ENCODE measurements around the gene VPS35L. TPM values are rescaled to one million over a fixed set of nuclear protein-coding genes. Genes with fewer than 3 reads are reported as not detected.
A peak's percentile ranks its signal among the peaks of the same experiment; 100 is the strongest.

VPS35L gene
- total RNA-seq, 1 experiment from 2014 or later: 5.4 TPM

- no peaks in the 10 kb centered on the region for H3K27me3 Mint-ChIP-seq (ENCODE audit: insufficient read depth, unreplicated experiment)
- intact Hi-C loops (cut with micrococcal nuclease; ENCODE audit: unreplicated experiment): no loop called here
- H3K9me3 ChIP-seq: no peaks in the 10 kb centered on the region
- no peaks in the 10 kb centered on the region for H3K9me3 Mint-ChIP-seq (ENCODE audit: unreplicated experiment)
- no peaks in the 10 kb centered on the region for H3K4me1 ChIP-seq
- H3K36me3 Mint-ChIP-seq (ENCODE audit: insufficient read depth, unreplicated experiment): no peaks in the 10 kb centered on the region
- H3K4me3 Mint-ChIP-seq (ENCODE audit: unreplicated experiment): no peak overlapping the region
- H3K27me3 ChIP-seq (replicated peaks; ENCODE audit: control insufficient read depth, insufficient read depth, low read length): no peaks in the 10 kb centered on the region
- BruUV-seq (replicated peaks): no TSS peak
- H3K4me1 Mint-ChIP-seq (ENCODE audit: low read depth, unreplicated experiment): peaks cover 3% of the 10 kb centered on the region
- ChIA-PET POLR2A (no interaction called here), CTCF (interaction anchor here (0.6 to 0.9 kb wide), 3 partner anchors 10 to 87 kb away, joined by 3 to 11 read pairs (median 9); no protein-coding TSS in a partner anchor)
- no peak overlapping the region for H3K4me3 ChIP-seq (ENCODE audit: low read depth, low read length)
- no peak for DNase-seq
- no peaks in the 10 kb centered on the region for H3K36me3 ChIP-seq (ENCODE audit: control insufficient read depth, insufficient read depth, low read length)
- no peak for TF ChIP-seq CTCF (IDR thresholded peaks at IDR 0.05; ENCODE audit: insufficient read depth in 1 of 2, low read depth in 1 of 2, low read length in 1 of 2, severe bottlenecking in 1 of 2, unreplicated experiment in 1 of 2)
- H3K27ac Mint-ChIP-seq (ENCODE audit: unreplicated experiment): no peak overlapping the region
Observed at GRCh38 chr16:19589771-19590302, 34.3 kb downstream of the VPS35L start.

GRCh38 chr16:19595043-19595767 lies 39.7 kb downstream of the VPS35L start:
- ChIA-PET CTCF (interaction anchor here (0.6 to 4.2 kb wide), 2 partner anchors 10 to 12 kb away, joined by 3 to 21 read pairs; no protein-coding TSS in a partner anchor), POLR2A (no interaction called here)
- no peaks in the 10 kb centered on the region for H3K4me1 ChIP-seq
- DNase-seq: peak; percentile 11 to 33
- H3K4me3 ChIP-seq (ENCODE audit: low read depth, low read length): no peak overlapping the region
- Mint-ChIP-seq H3K4me3 (ENCODE audit: unreplicated experiment) (no peak overlapping the region), H3K27ac (ENCODE audit: unreplicated experiment) (no peak overlapping the region), H3K4me1 (ENCODE audit: low read depth, unreplicated experiment) (peaks cover 6% of the 10 kb centered on the region), H3K27me3 (ENCODE audit: insufficient read depth, unreplicated experiment) (no peaks in the 10 kb centered on the region), H3K9me3 (ENCODE audit: unreplicated experiment) (no peaks in the 10 kb centered on the region), H3K36me3 (ENCODE audit: insufficient read depth, unreplicated experiment) (no peaks in the 10 kb centered on the region)
- H3K27me3 ChIP-seq (replicated peaks; ENCODE audit: control insufficient read depth, insufficient read depth, low read length): no peaks in the 10 kb centered on the region
- no TSS peak for BruUV-seq (replicated peaks)
- TF ChIP-seq CTCF (IDR thresholded peaks at IDR 0.05; ENCODE audit: insufficient read depth in 1 of 2, low read depth in 1 of 2, low read length in 1 of 2, severe bottlenecking in 1 of 2, unreplicated experiment in 1 of 2): no peak
- no peaks in the 10 kb centered on the region for H3K36me3 ChIP-seq (ENCODE audit: control insufficient read depth, insufficient read depth, low read length)
- no peaks in the 10 kb centered on the region for H3K9me3 ChIP-seq
- intact Hi-C loops (cut with micrococcal nuclease; ENCODE audit: unreplicated experiment): no loop called here

GRCh38 chr16:19598805-19599510 lies 43.5 kb downstream of the VPS35L start:
- H3K27me3 ChIP-seq (replicated peaks; ENCODE audit: control insufficient read depth, insufficient read depth, low read length): no peaks in the 10 kb centered on the region
- Mint-ChIP-seq H3K27ac (ENCODE audit: unreplicated experiment) (no peak overlapping the region), H3K9me3 (ENCODE audit: unreplicated experiment) (no peaks in the 10 kb centered on the region), H3K4me1 (ENCODE audit: low read depth, unreplicated experiment) (peaks cover 6% of the 10 kb centered on the region), H3K27me3 (ENCODE audit: insufficient read depth, unreplicated experiment) (no peaks in the 10 kb centered on the region), H3K4me3 (ENCODE audit: unreplicated experiment) (no peak overlapping the region), H3K36me3 (ENCODE audit: insufficient read depth, unreplicated experiment) (no peaks in the 10 kb centered on the region)
- intact Hi-C loops (cut with micrococcal nuclease; ENCODE audit: unreplicated experiment): no loop called here
- no peak overlapping the region for H3K4me3 ChIP-seq (ENCODE audit: low read depth, low read length)
- no peaks in the 10 kb centered on the region for H3K36me3 ChIP-seq (ENCODE audit: control insufficient read depth, insufficient read depth, low read length)
- TF ChIP-seq CTCF (IDR thresholded peaks at IDR 0.05; ENCODE audit: insufficient read depth in 1 of 2, low read depth in 1 of 2, low read length in 1 of 2, severe bottlenecking in 1 of 2, unreplicated experiment in 1 of 2): no peak
- ChIA-PET CTCF (interaction anchor here (1.4 to 1.8 kb wide), 2 partner anchors 285 to 287 kb away, joined by 4 to 7 read pairs; partner anchors contain the start of gene GPRC5B), POLR2A (no interaction called here)
- H3K4me1 ChIP-seq: no peaks in the 10 kb centered on the region
- H3K9me3 ChIP-seq: no peaks in the 10 kb centered on the region
- BruUV-seq (replicated peaks): no TSS peak
- no peak for DNase-seq

Data from Caco-2 (cell line).